Subcutaneous adipose tissue (tissue), 4 donors: Measurements from ENCODE around the gene NCF2. TPM values are rescaled to one million over a fixed set of nuclear protein-coding genes. Genes with fewer than 3 reads are reported as not detected.

Experiments
- CTCF ChIP-seq: fragments of 450-650 bp; IDR thresholded peaks from one replicate; pipeline ENCODE4 v1.5.1; 2016; ENCODE audit warnings: low read depth, mild to moderate bottlenecking, control low read depth, antibody characterized with exemption, moderate library complexity
- total RNA-seq, 4 donors: library from RNA; depleted of rRNA; stranded (reverse); fragments of >200 nt; gene quantifications; one replicate each; pipeline ENCODE4 v1.1.0, GENCODE V29; 2016

Gene NCF2
- total RNA-seq, 4 donors from 2014 or later = 12.6 to 128 (median 36.2) TPM

GRCh38 chr1:183622013-183622412, 31.8 kb upstream of the NCF2 start:
- TF ChIP-seq CTCF = no peak

DNA sequence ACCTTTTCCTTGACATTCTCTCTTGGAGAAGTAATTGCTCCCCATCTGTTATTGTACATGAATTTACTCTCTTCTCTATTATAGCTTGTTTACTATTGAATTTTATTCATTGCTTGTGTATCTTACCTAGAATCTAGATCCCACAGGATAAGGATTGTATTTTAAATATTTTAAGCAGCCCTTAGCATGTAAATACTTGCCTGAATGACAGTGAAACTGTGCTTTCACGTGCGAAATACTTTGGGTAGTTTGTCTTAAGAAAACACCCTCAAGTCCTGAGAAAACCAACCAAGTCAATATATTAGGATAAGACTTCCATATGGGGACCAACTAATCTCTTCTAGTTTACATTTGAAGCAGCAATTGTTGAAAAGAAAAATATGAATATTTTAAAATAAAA, 30.1 kb upstream of the NCF2 start:
- no peak for TF ChIP-seq CTCF

- TF ChIP-seq CTCF = no peak
Observed at GRCh38 chr1:183619781-183620180, 29.5 kb upstream of the NCF2 start.

DNA sequence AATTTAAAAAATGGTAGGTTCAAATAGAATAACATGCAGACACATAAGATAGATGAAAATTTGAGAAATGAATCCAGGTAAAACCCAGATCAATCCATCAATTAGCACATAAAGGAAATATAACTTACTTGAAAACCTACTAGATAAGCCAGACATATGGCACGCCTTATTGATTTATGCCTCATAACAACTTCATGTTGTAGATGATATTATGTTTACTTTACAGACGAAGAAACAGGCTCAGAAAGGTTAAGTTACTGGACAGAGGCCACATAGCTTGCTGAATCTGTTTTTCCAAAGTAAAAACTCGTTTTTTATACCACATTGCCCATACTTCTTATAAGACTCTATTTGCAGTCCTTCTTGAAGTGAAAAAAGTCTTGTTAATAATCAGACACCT, 22.1 kb upstream of the NCF2 start:
- TF ChIP-seq CTCF = no peak

DNA sequence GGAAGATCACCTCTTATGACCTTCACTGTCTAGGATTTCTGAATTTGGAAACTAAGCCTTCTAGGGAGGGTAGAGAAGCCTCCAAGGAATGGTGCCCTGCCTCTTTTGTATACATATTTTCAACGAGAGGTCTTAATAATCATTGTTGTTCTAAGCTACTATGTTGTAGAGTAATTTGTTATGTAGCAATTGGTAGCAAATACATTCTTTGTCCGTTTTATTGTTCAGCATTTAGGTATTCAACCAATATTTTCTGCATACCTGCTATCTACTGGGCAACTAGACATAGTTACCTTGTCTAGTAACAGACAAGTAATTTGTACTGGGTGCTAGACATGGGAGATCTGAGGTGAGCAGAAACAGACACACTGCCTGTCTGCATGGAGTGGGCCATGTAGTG, 20.8 kb upstream of the NCF2 start:
- TF ChIP-seq CTCF = no peak

DNA sequence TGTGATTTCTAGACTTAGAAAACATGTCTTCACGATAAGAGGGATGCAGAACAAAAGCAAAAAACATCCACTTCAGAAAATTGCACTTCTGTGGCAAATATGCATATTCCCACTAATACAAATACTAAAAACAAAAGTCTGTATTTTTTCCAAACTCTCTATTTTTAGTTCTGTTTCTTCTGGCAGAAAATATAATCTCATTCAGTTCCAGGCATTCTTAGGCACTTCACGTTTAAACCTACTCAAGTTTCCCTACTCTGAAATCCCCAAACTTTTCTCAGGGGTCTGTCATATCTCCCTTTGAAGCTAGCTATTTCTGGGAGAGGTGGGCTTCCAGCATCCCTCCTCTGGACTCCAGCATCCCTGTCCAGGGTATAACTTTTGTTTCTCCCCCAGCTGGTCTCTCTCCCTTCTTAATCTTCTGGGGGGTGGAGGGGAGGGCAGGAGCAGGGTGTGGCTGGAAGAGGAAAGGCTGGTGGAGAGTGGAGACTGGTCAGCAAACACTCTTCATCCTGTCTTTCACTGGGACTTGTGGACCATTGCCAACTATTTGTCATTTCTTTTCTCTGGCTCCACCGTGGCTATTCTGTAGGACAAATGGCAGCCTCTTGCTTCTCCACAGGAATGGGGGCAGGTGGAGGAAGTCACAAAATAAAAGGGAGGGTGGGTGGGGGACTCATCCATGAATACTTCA, 19.6 kb upstream of the NCF2 start:
- no peak for TF ChIP-seq CTCF

GRCh38 chr1:183609313-183609712, 19.1 kb upstream of the NCF2 start:
- TF ChIP-seq CTCF = no peak
